Mononuclear cell (primary cell): ENCODE results near the gene TRIM63. TPM values are rescaled to one million over a fixed set of nuclear protein-coding genes. Genes with fewer than 3 reads are reported as not detected.

ENCODE experiments used
- H3K27me3 ChIP-seq: 2 replicates; pipeline ENCODE4 v1.6.0; 2011; ENCODE audit warnings: low read length, control low read depth; ENCODE audit not compliant: insufficient read depth
- H3K4me1 ChIP-seq: 2 replicates; pipeline ENCODE4 v1.5.1; 2011; ENCODE audit warnings: mild to moderate bottlenecking, low read length, control low read depth; ENCODE audit not compliant: insufficient read depth
- H3K4me3 ChIP-seq: 2 replicates; pipeline ENCODE4 v1.5.1; 2011; ENCODE audit warnings: mild to moderate bottlenecking, low read length, moderate library complexity
- H3K9me3 ChIP-seq: 2 replicates; pipeline ENCODE4 v1.5.1; 2011; ENCODE audit warnings: low read depth, mild to moderate bottlenecking, control low read depth, low read length
- total RNA-seq: library from RNA; depleted of rRNA; stranded (reverse); fragments of >200 nt; gene quantifications from one replicate; pipeline ENCODE4 v1.2.3, GENCODE V29; 2012

TRIM63 gene
- total RNA-seq, 1 donor: not detected

- Histone ChIP-seq H3K9me3 (no peaks in the 10 kb centered on the region), H3K27me3 (peaks cover 7% of the 10 kb centered on the region), H3K4me3 (no peak overlapping the region), H3K4me1 (no peaks in the 10 kb centered on the region)
Observed at GRCh38 chr1:26053718-26054560, 13.5 kb downstream of the TRIM63 start.

GRCh38 chr1:26050248-26050640 is 17.2 kb downstream of the TRIM63 start:
- Histone ChIP-seq H3K4me1 (no peaks in the 10 kb centered on the region), H3K4me3 (no peak overlapping the region), H3K27me3 (peaks cover 32% of the 10 kb centered on the region), H3K9me3 (no peaks in the 10 kb centered on the region)

- peaks cover 38% of the 10 kb centered on the region for H3K27me3 ChIP-seq
- no peaks in the 10 kb centered on the region for H3K9me3 ChIP-seq
Observed at GRCh38 chr1:26049531-26050247, 17.7 kb downstream of the TRIM63 start.

GRCh38 chr1:26047278-26047874 is 20.1 kb downstream of the TRIM63 start:
- Histone ChIP-seq H3K9me3 (no peaks in the 10 kb centered on the region), H3K4me3 (no peak overlapping the region), H3K4me1 (no peaks in the 10 kb centered on the region), H3K27me3 (peaks cover 42% of the 10 kb centered on the region)

More at GRCh38 chr1:26049531-26050247, 17.7 kb downstream of the TRIM63 start:
- no peaks in the 10 kb centered on the region for H3K4me1 ChIP-seq
- no peak overlapping the region for H3K4me3 ChIP-seq

GRCh38 chr1:26046246-26047095 is 21.0 kb downstream of the TRIM63 start:
- Histone ChIP-seq H3K4me1 (no peaks in the 10 kb centered on the region), H3K9me3 (no peaks in the 10 kb centered on the region), H3K27me3 (peaks cover 42% of the 10 kb centered on the region), H3K4me3 (no peak overlapping the region)

GRCh38 chr1:26045722-26046245 is 21.6 kb downstream of the TRIM63 start, which contains the start of gene SLC30A2:
TSS of gene SLC30A2 (minus strand) at chr1:26046118. CDS start at chr1:26045896, 222 bp downstream.
- Histone ChIP-seq H3K9me3 (no peaks in the 10 kb centered on the region), H3K27me3 (peaks cover 42% of the 10 kb centered on the region)

GRCh38 chr1:26044971-26045721 is 22.3 kb downstream of the TRIM63 start:
- no peaks in the 10 kb centered on the region for H3K4me1 ChIP-seq
- peaks cover 42% of the 10 kb centered on the region for H3K27me3 ChIP-seq
- no peaks in the 10 kb centered on the region for H3K9me3 ChIP-seq
- H3K4me3 ChIP-seq: no peak overlapping the region

More at GRCh38 chr1:26045722-26046245, 21.6 kb downstream of the TRIM63 start, which contains the start of gene SLC30A2:
- H3K4me3 ChIP-seq: no peak within 1 kb of the TSS
- H3K4me1 ChIP-seq: no peaks in the 10 kb centered on the region

GRCh38 chr1:26044414-26044813 is 23.0 kb downstream of the TRIM63 start:
- Histone ChIP-seq H3K4me3 (no peak overlapping the region), H3K4me1 (no peaks in the 10 kb centered on the region), H3K27me3 (peaks cover 40% of the 10 kb centered on the region), H3K9me3 (no peaks in the 10 kb centered on the region)

GRCh38 chr1:26043765-26044164 is 23.7 kb downstream of the TRIM63 start:
- H3K4me3 ChIP-seq: no peak overlapping the region
- no peaks in the 10 kb centered on the region for H3K9me3 ChIP-seq
- peaks cover 40% of the 10 kb centered on the region for H3K27me3 ChIP-seq
- H3K4me1 ChIP-seq: no peaks in the 10 kb centered on the region

- peaks cover 25% of the 10 kb centered on the region for H3K27me3 ChIP-seq
- no peaks in the 10 kb centered on the region for H3K9me3 ChIP-seq
- H3K4me3 ChIP-seq: no peak overlapping the region
- H3K4me1 ChIP-seq: no peaks in the 10 kb centered on the region
Observed at GRCh38 chr1:26041978-26042377, 25.5 kb downstream of the TRIM63 start.

- peaks cover under 1% of the 10 kb centered on the region for H3K4me1 ChIP-seq
- H3K27me3 ChIP-seq: peaks cover 19% of the 10 kb centered on the region
- no peaks in the 10 kb centered on the region for H3K9me3 ChIP-seq
- H3K4me3 ChIP-seq: no peak overlapping the region
Observed at GRCh38 chr1:26041401-26041800, 26.0 kb downstream of the TRIM63 start.

GRCh38 chr1:26038904-26039303 is 28.5 kb downstream of the TRIM63 start:
- H3K4me1 ChIP-seq: peaks cover 11% of the 10 kb centered on the region

GRCh38 chr1:26038477-26038876 is 29.0 kb downstream of the TRIM63 start:
- Histone ChIP-seq H3K4me1 (peaks cover 11% of the 10 kb centered on the region), H3K9me3 (no peaks in the 10 kb centered on the region), H3K4me3 (no peak overlapping the region), H3K27me3 (no peaks in the 10 kb centered on the region)

More at GRCh38 chr1:26038904-26039303, 28.5 kb downstream of the TRIM63 start:
- Histone ChIP-seq H3K4me3 (no peak overlapping the region), H3K27me3 (peaks cover 1% of the 10 kb centered on the region), H3K9me3 (no peaks in the 10 kb centered on the region)
